ENCODE measurements around the gene MYO19. TPM values are rescaled to one million over a fixed set of nuclear protein-coding genes. Genes with fewer than 3 reads are reported as not detected.

MYO19 gene
- total and polyA plus RNA-seq, 9 of the 15 experiments (the other 6 are each of a cell fraction or from before 2014, with no cell fraction given) = 21.6 to 176 (median 129) TPM

DNA sequence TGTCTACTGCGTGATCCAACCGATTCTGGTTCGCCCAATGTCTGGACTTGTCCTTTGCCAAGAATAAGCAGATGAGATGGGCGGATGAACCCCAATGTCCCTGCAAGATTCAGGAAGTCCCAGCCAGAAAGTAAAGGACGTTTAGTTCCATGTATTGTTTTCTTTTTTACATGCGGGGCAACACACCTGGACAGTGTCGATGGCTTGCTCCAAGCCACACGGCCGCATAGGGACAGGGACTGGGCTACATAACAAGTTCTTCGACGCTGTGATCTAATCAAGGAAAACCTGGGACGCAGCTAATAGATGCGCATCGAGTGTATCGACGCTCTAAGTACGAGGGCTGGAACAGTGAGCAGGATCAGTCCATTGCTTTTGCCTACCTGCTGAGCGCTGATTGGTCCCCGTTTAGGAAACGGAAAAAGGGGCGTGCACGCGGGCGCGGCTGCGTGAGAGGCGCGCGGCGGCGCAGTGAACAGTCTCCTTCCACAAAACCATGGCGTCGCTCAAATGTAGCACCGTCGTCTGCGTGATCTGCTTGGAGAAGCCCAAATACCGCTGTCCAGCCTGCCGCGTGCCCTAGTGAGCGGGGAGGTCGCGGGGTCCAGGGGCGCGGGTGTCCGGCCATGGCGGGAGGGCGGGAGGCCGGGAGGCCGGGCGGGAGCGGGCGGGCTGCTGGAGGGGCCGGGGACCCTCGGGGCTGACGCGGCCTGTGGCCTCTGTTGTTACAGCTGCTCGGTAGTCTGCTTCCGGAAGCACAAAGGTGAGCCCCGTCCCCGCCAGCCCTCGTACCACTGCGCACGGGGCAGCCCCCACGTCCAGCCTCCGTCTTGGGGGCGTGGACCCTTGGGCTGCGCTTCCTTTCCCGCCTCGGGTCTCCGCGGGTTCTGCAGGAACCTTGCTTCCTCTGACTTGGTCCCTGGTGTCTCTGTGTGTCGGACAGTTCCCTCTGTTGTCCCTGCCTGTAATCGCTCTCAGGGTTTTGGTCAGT, 48.2 kb downstream of the MYO19 start, which contains the start of gene ZNHIT3 (continued):
- TF ChIP-seq ZNF407 (IDR thresholded peaks at IDR 0.05; ENCODE audit: low read depth) = no peak
- TF ChIP-seq ARID2 (IDR thresholded peaks at IDR 0.05) = no peak
- TF ChIP-seq HSF4 (CRISPR knock-in tag; IDR thresholded peaks at IDR 0.05; ENCODE audit: borderline replicate concordance) = no peak
- TF ChIP-seq KLF10 (CRISPR knock-in tag; IDR thresholded peaks at IDR 0.05) = no peak
- no peak for TF ChIP-seq ZNF79 (CRISPR knock-in tag; IDR thresholded peaks at IDR 0.05; ENCODE audit: low read depth)
- no peak for TF ChIP-seq SP2 (IDR thresholded peaks at IDR 0.05; ENCODE audit: extremely low read depth, low read depth, low read length, poor library complexity, severe bottlenecking)
- no peak for TF ChIP-seq TCF7L2 (IDR thresholded peaks at IDR 0.05; ENCODE audit: low read depth, low read length)
- TF ChIP-seq CTCF (IDR thresholded peaks at IDR 0.05 in 2 of 3, conservative IDR thresholded peaks at IDR 0.05 in 1 of 3; ENCODE audit: insufficient read depth in 2 of 3, low read depth in 1 of 3, low read length in 3 of 3) = no peak
- peak; percentile 58; the same call in 1 of the 2 replicates for TF ChIP-seq GABPA (tag; conservative IDR thresholded peaks at IDR 0.05; ENCODE audit: low read depth)
- no peak for TF ChIP-seq ZFP1 (CRISPR knock-in tag; IDR thresholded peaks at IDR 0.05)
- peak; percentile 36 for TF ChIP-seq MAFK (IDR thresholded peaks at IDR 0.05; ENCODE audit: low read length)
- TF ChIP-seq PHF8 (IDR thresholded peaks at IDR 0.05; ENCODE audit: borderline replicate concordance, low read length) = peak; percentile 74; the same call in 1 of the 2 replicates
- TF ChIP-seq GTF2F1 (IDR thresholded peaks at IDR 0.05; ENCODE audit: low read depth, low read length) = no peak
- no peak for TF ChIP-seq EWSR1 (IDR thresholded peaks at IDR 0.05; ENCODE audit: borderline replicate concordance, low read depth, partially characterized antibody)
- no peak for TF ChIP-seq NFE2L1 (tag; IDR thresholded peaks at IDR 0.05; ENCODE audit: borderline replicate concordance, low read depth)
- TF ChIP-seq, protein P1, sequence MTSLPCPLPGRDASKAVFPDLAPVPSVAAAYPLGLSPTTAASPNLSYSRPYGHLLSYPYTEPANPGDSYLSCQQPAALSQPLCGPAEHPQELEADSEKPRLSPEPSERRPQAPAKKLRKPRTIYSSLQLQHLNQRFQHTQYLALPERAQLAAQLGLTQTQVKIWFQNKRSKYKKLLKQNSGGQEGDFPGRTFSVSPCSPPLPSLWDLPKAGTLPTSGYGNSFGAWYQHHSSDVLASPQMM (CRISPR knock-in tag; IDR thresholded peaks at IDR 0.05) = no peak

All from K562 (cell line).